GM23338 (cell line): Measurements from ENCODE around the gene ROR1. TPM values are rescaled to one million over a fixed set of nuclear protein-coding genes. Genes with fewer than 3 reads are reported as not detected.
A peak's percentile ranks its signal among the peaks of the same experiment; 100 is the strongest.

Source experiments
- ATAC-seq: fragments of 200-7000 bp; cut with Tn5 transposase; 3 replicates; pipeline ENCODE4 v1.9.1; 2020
- DNase-seq: peaks from one replicate; pipeline ENCODE4 v3.0.0-alpha.2; 2015; ENCODE audit warnings: low spot score
- H2AFZ ChIP-seq: fragments of 200-600 bp; sonication (generic); 2 replicates; pipeline ENCODE4 v1.8.0; 2016; ENCODE audit warnings: antibody characterized with exemption, mild to moderate bottlenecking, moderate library complexity
- H3F3A ChIP-seq: fragments of 200-600 bp; sonication (generic); replicated peaks from 2 replicates; pipeline ENCODE4 v1.8.0; 2017; ENCODE audit warnings: antibody characterized with exemption, mixed run types, low read depth
- H3K27ac ChIP-seq: fragments of 200-600 bp; sonication (generic); 2 replicates; pipeline ENCODE4 v1.6.1; 2016; ENCODE audit warnings: low read depth
- H3K27me3 ChIP-seq: fragments of 200-600 bp; sonication (generic); 2 replicates; pipeline ENCODE4 v1.8.0; 2016; ENCODE audit warnings: mild to moderate bottlenecking, mixed run types, moderate library complexity; ENCODE audit not compliant: insufficient read depth
- H3K36me3 ChIP-seq: fragments of 200-600 bp; sonication (generic); 2 replicates; pipeline ENCODE4 v1.8.0; 2016; ENCODE audit warnings: mild to moderate bottlenecking; ENCODE audit not compliant: insufficient read depth
- H3K4me1 ChIP-seq: fragments of 200-600 bp; sonication (generic); 2 replicates; pipeline ENCODE4 v1.8.0; 2016; ENCODE audit warnings: mild to moderate bottlenecking, moderate library complexity; ENCODE audit not compliant: insufficient read depth
- H3K4me2 ChIP-seq: fragments of 200-600 bp; sonication (generic); 2 replicates; pipeline ENCODE4 v1.7.1; 2017; ENCODE audit warnings: mixed run types
- H3K4me3 ChIP-seq: fragments of 200-600 bp; sonication (generic); 2 replicates; pipeline ENCODE4 v1.6.1; 2016; ENCODE audit warnings: mixed run types
- H3K79me2 ChIP-seq: fragments of 200-600 bp; sonication (generic); replicated peaks from 2 replicates; pipeline ENCODE4 v1.8.0; 2017; ENCODE audit warnings: mild to moderate bottlenecking; ENCODE audit not compliant: insufficient read depth
- H3K9me2 ChIP-seq: fragments of 200-600 bp; sonication (generic); 2 replicates; pipeline ENCODE4 v1.8.0; 2017; ENCODE audit not compliant: insufficient read depth
- H4K20me1 ChIP-seq: fragments of 200-600 bp; sonication (generic); replicated peaks from 2 replicates; pipeline ENCODE4 v1.8.0; 2017; ENCODE audit warnings: mild to moderate bottlenecking; ENCODE audit not compliant: insufficient read depth
- H3K27ac Mint-ChIP-seq: 2 replicates; pipeline ENCODE4 v1.8.0; 2020; ENCODE audit warnings: inconsistent platforms, mild to moderate bottlenecking, moderate library complexity, mixed read lengths
- H3K27me3 Mint-ChIP-seq: 3 replicates; pipeline ENCODE4 v1.8.0; 2022; ENCODE audit warnings: low read depth, mild to moderate bottlenecking, moderate library complexity, mixed read lengths, inconsistent platforms; ENCODE audit not compliant: insufficient read depth, poor library complexity
- H3K36me3 Mint-ChIP-seq: 3 replicates; pipeline ENCODE4 v1.8.0; 2021; ENCODE audit warnings: low read depth, mild to moderate bottlenecking, inconsistent platforms, moderate library complexity, mixed read lengths
- H3K4me1 Mint-ChIP-seq: 3 replicates; pipeline ENCODE4 v1.8.0; 2020; ENCODE audit warnings: mild to moderate bottlenecking, inconsistent platforms, mixed read lengths
- H3K4me3 Mint-ChIP-seq: 3 replicates; pipeline ENCODE4 v1.8.0; 2021; ENCODE audit warnings: moderate library complexity, mild to moderate bottlenecking, inconsistent platforms, mixed read lengths
- H3K9me3 Mint-ChIP-seq: 3 replicates; pipeline ENCODE4 v1.8.0; 2020; ENCODE audit warnings: moderate library complexity, mild to moderate bottlenecking, inconsistent platforms, mixed read lengths
- CREB1 ChIP-seq: fragments of 250-450 bp; sonication (Bioruptor Pico); IDR thresholded peaks from 2 replicates; pipeline ENCODE4 v1.5.0; 2020; ENCODE audit warnings: low read depth, mild to moderate bottlenecking, moderate library complexity
- JUNB ChIP-seq: IDR thresholded peaks from one replicate; pipeline ENCODE4 v1.6.1; 2016; ENCODE audit warnings: antibody characterized with exemption; ENCODE audit not compliant: unreplicated experiment
- NANOG ChIP-seq: IDR thresholded peaks from 2 replicates; pipeline ENCODE4 v1.6.1; 2016; ENCODE audit warnings: antibody characterized with exemption, borderline replicate concordance
- ZNF114 ChIP-seq: fragments of 250-450 bp; sonication (Bioruptor Pico); IDR thresholded peaks from 2 replicates; pipeline ENCODE4 v1.5.0; 2020; ENCODE audit warnings: mild to moderate bottlenecking, moderate library complexity
- ZNF331 ChIP-seq: fragments of 250-450 bp; sonication (Bioruptor Pico); IDR thresholded peaks from 2 replicates; pipeline ENCODE4 v1.5.0; 2020; ENCODE audit warnings: low read depth, mild to moderate bottlenecking, moderate library complexity
- polyA plus RNA-seq: library from polyadenylated mRNA; unstranded; fragments of >200 nt; fragmentation: Nextera tagmentation; extraction: Ambion mirVana; gene quantifications from 2 replicates; pipeline ENCODE4 v1.2.1, GENCODE V29; 2016
- total RNA-seq: library from RNA; depleted of rRNA; stranded (reverse); fragments of >200 nt; shearing (Covaris generic); gene quantifications from 2 replicates; pipeline ENCODE4 v1.2.3, GENCODE V29; 2014
- TF ChIP-seq, protein P1 (sequence below): fragments of 250-450 bp; sonication (Bioruptor Pico); IDR thresholded peaks from 2 replicates; pipeline ENCODE4 v1.5.0; 2020; ENCODE audit warnings: mild to moderate bottlenecking, moderate library complexity
- TF ChIP-seq, protein P2 (sequence below), 2 experiments: fragments of 200-600 bp in 1 of 2; sonication (generic) in 1 of 2; conservative IDR thresholded peaks; 2 replicates each; pipeline versions ENCODE4 v1.5.1 to v1.6.1; 2016 to 2017; ENCODE audit warnings: antibody characterized with exemption in 2 of 2, low read depth in 2 of 2, mild to moderate bottlenecking in 2 of 2, moderate library complexity in 1 of 2

Gene ROR1
- total and polyA plus RNA-seq, 2 experiments from 2014 or later: 59.7 to 96.0 TPM

DNA sequence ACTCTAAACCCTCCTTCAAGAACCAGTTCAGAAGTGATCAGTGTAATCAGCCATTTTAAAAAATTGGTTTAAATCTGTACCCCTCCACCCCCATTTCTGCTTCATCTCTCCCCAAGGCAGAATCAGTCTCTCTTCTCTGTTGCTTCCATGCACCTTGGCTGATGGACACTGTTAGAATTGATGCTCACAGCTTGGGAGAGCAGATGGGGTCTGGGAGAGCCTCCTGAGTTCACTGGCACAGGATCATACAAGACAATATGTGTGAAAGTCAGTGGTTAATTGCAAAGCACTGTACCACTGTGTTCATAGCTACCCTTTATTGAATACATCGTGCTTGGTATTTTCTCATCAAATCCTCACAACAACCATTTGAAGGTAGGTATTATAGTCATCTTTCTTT is 140.9 kb downstream of the ROR1 start (continued):
- TF ChIP-seq, protein P1, sequence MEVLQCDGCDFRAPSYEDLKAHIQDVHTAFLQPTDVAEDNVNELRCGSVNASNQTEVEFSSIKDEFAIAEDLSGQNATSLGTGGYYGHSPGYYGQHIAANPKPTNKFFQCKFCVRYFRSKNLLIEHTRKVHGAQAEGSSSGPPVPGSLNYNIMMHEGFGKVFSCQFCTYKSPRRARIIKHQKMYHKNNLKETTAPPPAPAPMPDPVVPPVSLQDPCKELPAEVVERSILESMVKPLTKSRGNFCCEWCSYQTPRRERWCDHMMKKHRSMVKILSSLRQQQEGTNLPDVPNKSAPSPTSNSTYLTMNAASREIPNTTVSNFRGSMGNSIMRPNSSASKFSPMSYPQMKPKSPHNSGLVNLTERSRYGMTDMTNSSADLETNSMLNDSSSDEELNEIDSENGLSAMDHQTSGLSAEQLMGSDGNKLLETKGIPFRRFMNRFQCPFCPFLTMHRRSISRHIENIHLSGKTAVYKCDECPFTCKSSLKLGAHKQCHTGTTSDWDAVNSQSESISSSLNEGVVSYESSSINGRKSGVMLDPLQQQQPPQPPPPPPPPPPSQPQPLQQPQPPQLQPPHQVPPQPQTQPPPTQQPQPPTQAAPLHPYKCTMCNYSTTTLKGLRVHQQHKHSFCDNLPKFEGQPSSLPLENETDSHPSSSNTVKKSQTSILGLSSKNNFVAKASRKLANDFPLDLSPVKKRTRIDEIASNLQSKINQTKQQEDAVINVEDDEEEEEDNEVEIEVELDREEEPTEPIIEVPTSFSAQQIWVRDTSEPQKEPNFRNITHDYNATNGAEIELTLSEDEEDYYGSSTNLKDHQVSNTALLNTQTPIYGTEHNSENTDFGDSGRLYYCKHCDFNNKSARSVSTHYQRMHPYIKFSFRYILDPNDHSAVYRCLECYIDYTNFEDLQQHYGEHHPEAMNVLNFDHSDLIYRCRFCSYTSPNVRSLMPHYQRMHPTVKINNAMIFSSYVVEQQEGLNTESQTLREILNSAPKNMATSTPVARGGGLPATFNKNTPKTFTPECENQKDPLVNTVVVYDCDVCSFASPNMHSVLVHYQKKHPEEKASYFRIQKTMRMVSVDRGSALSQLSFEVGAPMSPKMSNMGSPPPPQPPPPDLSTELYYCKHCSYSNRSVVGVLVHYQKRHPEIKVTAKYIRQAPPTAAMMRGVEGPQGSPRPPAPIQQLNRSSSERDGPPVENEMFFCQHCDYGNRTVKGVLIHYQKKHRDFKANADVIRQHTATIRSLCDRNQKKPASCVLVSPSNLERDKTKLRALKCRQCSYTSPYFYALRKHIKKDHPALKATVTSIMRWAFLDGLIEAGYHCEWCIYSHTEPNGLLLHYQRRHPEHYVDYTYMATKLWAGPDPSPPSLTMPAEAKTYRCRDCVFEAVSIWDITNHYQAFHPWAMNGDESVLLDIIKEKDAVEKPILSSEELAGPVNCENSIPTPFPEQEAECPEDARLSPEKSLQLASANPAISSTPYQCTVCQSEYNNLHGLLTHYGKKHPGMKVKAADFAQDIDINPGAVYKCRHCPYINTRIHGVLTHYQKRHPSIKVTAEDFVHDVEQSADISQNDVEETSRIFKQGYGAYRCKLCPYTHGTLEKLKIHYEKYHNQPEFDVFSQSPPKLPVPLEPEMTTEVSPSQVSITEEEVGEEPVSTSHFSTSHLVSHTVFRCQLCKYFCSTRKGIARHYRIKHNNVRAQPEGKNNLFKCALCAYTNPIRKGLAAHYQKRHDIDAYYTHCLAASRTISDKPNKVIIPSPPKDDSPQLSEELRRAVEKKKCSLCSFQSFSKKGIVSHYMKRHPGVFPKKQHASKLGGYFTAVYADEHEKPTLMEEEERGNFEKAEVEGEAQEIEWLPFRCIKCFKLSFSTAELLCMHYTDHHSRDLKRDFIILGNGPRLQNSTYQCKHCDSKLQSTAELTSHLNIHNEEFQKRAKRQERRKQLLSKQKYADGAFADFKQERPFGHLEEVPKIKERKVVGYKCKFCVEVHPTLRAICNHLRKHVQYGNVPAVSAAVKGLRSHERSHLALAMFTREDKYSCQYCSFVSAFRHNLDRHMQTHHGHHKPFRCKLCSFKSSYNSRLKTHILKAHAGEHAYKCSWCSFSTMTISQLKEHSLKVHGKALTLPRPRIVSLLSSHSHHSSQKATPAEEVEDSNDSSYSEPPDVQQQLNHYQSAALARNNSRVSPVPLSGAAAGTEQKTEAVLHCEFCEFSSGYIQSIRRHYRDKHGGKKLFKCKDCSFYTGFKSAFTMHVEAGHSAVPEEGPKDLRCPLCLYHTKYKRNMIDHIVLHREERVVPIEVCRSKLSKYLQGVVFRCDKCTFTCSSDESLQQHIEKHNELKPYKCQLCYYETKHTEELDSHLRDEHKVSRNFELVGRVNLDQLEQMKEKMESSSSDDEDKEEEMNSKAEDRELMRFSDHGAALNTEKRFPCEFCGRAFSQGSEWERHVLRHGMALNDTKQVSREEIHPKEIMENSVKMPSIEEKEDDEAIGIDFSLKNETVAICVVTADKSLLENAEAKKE (CRISPR knock-in tag): no peak
- TF ChIP-seq ZNF114 (CRISPR knock-in tag) (no peak), ZNF331 (CRISPR knock-in tag) (no peak), JUNB (no peak), CREB1 (CRISPR knock-in tag) (no peak)
- TF ChIP-seq, protein P2, sequence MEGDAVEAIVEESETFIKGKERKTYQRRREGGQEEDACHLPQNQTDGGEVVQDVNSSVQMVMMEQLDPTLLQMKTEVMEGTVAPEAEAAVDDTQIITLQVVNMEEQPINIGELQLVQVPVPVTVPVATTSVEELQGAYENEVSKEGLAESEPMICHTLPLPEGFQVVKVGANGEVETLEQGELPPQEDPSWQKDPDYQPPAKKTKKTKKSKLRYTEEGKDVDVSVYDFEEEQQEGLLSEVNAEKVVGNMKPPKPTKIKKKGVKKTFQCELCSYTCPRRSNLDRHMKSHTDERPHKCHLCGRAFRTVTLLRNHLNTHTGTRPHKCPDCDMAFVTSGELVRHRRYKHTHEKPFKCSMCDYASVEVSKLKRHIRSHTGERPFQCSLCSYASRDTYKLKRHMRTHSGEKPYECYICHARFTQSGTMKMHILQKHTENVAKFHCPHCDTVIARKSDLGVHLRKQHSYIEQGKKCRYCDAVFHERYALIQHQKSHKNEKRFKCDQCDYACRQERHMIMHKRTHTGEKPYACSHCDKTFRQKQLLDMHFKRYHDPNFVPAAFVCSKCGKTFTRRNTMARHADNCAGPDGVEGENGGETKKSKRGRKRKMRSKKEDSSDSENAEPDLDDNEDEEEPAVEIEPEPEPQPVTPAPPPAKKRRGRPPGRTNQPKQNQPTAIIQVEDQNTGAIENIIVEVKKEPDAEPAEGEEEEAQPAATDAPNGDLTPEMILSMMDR (conservative IDR thresholded peaks at IDR 0.05; ENCODE audit: low read depth in 2 of 2): no peak

DNA sequence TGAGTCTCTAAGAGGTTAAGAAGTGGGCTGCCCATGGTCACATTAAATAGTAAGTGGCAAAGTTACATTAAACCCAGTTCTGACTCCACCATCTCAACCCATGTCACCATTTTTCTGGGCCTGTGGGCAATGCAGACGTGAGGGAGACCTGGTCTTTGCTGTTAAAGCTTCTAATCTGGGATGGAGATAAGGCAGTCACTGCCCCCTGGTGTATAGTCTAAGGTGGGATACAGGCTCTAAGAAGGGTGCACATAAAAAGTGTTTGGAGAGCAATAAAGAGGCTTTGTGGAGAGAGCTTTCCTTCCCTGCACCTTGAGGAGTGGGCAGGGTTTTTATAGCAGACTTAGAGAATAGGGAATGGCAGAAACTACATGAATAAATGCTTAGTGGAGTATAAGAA is 141.3 kb downstream of the ROR1 start:
- H3K4me1 Mint-ChIP-seq: peaks cover 87% of the 10 kb centered on the region
- no peaks in the 10 kb centered on the region for H3K36me3 Mint-ChIP-seq
- Histone ChIP-seq H3K4me2 (no peak overlapping the region), H3K27me3 (no peaks in the 10 kb centered on the region), H3K4me1 (peaks cover 60% of the 10 kb centered on the region), H3F3A (no peaks in the 10 kb centered on the region), H4K20me1 (no peaks in the 10 kb centered on the region; the same call in 1 of the 2 replicates), H3K4me3 (no peak overlapping the region), H3K79me2 (peaks cover 98% of the 10 kb centered on the region), H2AFZ (no peak overlapping the region), H3K27ac (no peak overlapping the region), H3K9me2 (no peaks in the 10 kb centered on the region), H3K36me3 (no peaks in the 10 kb centered on the region)
- no peaks in the 10 kb centered on the region for H3K9me3 Mint-ChIP-seq
- H3K4me3 Mint-ChIP-seq: no peak overlapping the region
- TF ChIP-seq, protein P2 (conservative IDR thresholded peaks at IDR 0.05; ENCODE audit: low read depth in 2 of 2): peak; percentile 58 to 77
- TF ChIP-seq NANOG: no peak
- peak; percentile 68 for DNase-seq
- no peak overlapping the region for H3K27ac Mint-ChIP-seq
- peak; percentile 48 for ATAC-seq
- peaks cover 4% of the 10 kb centered on the region for H3K27me3 Mint-ChIP-seq
